Measurements from ENCODE around the gene RAET1L.
A peak's percentile ranks its signal among the peaks of the same experiment; 100 is the strongest.
"Not testable (repeated sequence)": the region's sequence is repeated elsewhere in the genome, so short reads cannot be mapped to it uniquely, and the experiment has no call there.

The RAET1L gene

DNA sequence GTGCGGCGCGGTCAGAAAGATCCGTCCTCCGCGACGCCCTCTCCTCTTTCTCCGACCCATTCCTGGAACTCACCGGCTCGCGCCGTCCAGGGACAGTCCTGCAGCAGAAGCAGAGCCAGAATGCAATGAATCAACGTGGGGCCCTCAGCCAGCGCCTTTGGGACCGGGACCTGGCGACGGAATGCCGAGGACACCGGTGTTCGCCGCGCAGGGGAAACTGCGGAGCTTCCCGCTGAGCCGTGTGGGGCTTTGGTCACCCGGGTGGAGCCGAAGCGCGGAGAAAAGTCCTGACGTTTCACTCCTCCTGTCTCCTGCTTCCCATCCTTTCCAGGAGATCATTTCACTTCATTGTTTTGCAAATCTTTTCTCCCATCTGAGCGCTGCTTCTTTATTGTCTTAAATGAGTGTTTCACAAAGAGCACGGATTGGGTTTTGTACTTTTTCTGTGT, 35.1 kb downstream of the RAET1L start:
- peak in 1 of 2 experiments; percentile 30 for DNase-seq

DNA sequence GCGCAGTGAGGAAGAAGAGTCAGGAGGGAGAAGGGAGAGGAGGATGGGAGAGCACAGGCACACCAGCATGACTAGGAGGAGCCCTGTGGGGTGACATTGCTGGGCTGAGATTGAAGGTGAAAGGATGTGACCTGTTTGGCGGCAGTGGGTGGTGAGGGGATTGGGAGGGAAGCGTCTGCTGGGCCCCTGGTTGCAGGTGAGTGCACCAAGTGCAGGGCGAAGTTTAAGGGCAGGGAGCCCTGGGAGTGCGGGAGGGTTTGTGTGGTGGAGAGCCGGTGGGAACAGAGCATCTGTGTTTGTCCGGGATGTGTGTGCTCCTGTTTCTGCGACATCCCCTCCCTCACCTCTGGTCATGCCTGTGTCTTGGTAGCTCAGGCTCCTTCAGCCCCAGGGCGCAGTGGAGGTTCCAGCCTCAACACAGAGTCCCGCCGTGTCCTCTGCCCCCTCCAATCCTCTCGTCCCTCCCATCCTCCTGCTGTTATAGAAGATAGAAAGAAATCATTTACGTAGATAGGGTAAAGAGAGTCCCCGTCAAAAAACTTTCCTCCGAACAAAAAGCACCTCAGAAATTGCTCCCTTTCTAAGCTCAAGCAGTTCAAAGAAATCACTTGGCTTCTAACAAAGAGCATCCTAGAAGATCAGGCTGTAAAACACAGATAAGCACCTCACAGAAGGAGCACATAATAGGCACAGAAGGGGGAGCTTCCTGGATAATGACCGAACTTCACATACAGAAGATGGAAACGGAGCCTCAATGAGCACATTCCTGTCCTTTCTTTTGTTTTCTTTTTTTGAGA, 36.6 kb downstream of the RAET1L start:
- DNase-seq: peak in 1 of 2 experiments; percentile 16

DNA sequence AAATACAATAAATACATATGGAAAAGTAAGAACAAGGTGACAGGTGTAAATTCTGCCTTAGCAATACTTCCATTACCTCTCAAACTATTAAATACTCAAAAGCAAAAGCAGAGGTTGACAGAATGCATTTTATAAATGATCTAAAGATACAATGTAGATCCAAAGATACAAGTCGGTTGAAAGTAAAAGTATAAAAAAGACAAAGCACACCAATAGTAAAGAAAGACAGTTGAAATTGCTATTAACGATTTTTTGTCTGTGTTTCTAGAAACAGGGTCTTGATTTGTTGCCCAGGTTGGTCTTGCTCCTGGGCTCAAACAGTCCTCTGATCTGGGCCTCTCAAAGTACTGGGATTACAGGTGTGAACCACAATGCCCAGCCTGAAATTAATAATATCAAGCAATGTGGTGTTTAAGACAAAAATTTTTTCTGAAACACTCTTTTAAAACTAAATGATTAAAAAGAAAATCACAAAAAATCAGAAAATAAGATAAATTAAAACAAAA, 37.7 kb downstream of the RAET1L start:
- DNase-seq: no peak

DNA sequence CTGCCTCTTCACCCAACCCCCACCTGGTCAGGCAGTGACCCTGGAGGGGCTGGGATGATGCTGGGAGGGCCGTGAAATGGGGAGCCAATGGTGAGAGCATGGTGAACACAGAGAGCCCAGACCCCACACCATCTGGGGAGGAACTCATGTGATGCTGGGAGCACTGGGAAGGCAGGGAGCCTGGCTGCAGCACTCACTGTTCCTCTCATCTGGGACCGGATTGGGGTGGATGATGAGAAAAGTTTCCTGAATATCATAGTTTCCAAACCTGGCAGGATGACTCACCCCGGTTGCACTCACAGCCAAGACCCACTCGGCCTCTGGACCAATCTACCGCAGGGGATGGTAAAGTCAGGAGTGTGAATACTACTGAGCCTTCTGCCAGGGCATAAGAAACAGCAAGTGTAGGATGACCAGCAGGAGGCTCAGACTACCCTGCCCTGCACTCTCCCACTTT, 39.8 kb downstream of the RAET1L start:
- DNase-seq: peak in 1 of 2 experiments; percentile 15

DNA sequence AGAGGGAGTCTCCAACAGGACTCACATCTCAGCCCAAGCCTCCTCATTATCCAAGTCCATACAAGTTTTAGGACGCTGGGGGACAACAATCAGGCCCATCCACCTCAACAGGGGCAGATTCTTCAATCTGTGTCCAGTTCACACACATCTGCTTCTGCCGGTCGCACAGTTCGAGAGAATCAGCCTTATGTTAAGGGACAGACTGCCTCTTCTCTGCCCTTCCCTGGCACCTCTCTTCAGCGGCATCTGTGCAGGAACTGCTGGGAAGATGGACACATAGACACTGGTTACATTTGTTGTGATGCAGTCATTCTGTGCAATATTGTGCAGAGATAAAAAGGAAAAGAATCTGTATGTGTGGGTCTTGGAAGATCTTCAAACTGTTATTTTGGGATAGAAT, 40.6 kb downstream of the RAET1L start:
- DNase-seq: no peak

DNA sequence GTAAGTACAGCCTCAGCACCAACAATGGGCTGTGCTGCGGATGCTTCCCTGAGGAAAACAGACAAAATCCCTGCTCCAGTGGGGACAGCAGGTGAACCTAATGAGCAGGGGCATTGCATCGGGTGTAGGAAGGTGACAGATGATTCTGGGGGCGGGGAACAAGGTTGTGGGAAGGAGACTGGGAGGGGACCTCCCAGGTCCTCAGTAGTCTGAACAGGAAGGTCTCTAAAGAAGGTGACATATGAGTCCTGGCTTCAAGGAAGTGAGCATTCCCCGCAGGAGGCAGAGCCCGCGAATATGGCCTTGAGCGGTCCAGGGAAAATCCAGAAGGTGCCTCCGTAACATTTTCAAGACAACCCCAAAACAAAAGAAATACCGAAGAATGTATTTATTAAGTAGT, 42.2 kb downstream of the RAET1L start:
- no peak for DNase-seq

DNA sequence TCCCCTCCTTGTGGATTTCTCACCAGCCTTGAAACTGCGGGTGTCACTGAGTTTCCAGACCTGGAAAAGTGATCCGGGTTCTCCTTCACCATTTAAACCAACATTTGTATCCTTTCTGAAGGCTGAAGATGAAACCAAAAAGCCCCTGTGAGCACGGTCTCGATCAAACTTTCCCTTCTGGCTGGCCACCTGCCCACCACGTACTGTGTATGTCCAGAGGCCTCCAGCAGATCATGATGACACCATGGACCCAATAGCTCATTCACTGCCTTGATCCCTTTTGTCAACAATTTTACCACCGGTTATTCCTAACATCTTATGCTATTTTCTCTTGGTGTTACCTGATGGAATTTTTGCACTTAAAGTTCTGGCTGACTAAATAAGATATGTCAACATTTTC, 46.0 kb downstream of the RAET1L start:
- DNase-seq: no peak

DNA sequence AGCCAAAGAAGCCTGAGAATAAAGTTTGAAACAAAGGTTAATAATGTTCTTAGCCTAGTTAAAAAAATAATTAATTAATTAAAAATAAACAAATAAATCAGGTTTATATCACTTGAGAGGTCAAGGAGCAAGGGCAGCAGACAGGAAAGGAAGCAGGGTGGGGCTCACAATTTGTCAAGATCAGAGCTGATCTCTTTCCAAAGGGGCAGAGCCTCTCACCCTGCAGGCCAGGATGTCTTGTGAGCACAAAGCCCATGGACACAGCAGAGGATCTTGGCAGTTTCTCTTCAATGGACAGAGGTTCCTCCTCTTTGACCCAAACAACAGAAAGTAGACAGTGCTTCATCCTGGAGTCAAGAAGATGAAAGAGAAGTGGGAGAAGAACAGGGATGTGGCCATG, 46.7 kb downstream of the RAET1L start:
- no peak for DNase-seq

DNA sequence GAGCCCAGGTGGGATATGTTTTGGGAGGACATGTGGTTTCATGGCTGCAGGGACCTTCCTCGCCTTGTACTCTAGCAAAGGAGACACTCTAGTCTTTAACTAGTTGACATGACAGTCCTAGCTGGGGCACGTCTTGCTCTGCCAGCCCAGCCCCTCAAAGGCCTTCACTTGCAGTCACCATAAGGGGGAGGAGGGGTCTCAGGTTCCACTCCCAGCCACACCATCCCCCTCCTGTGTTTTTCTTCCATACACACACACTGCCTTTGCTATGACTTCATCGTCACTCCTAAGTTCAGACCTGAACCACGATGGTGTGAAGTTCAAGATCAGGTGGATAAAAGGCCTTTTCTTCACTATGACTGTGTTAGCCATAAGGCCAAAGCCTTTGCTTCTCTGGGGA, 48.1 kb downstream of the RAET1L start:
- DNase-seq: no peak

DNA sequence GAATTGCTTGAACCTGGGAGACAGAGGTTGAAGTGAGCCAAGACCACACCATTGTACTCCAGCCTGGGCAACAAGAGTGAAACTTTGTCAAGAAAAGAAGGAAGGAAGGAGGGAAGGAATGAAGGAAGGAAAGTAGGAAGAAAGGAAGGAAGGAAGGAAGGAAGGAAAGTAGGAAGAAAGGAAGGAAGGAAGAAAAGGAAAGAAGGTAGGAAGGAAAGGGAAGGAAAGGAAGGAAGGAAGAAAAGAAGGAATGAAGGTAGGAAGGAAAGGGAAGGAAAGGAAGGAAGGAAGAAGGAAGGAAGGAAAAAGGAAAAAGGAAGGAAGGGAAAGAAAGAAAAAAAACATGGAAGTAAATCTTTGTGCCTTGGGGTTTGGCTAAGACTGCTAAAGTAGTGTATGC, 49.9 kb downstream of the RAET1L start:
- DNase-seq: no peak

DNA sequence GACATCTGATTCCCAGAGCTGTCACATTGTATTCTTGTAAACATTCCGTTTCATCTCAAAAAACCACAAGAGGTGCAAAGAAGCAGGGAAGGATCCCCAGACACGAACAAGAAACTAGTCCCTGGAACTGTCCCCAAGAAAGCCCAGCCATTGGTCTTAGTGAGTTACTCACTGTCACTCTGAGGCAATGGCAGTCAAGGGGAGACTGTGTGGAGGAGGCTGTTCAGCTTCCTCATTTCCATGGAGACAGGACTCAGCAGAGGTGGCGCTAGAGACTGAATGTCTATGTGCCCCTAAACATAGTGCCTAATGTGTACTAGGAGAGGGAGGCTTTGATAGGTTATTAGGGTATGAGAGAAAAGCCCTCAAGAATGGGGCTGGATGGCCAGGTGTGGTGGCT, 50.5 kb downstream of the RAET1L start:
- no peak for DNase-seq

DNA sequence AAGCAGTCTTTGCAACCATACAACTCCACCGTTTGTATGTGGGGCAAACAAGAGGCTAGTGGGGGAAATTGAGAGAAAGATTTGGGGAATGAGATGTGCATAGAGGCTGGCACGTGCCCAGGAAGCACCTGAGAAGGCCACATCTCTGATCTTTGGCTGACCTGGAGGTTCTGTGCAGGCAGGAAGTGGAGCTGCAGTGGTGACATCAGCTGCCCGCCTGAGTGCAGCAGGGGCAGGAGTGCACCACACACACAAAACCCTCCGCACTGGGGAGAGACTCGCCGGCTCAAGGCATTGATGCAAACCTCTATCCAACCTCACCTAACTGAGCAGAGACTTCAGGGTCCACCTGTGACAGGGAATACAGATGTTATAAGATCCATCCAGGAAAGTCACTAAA, 50.9 kb downstream of the RAET1L start:
- not testable (repeated sequence) for DNase-seq

DNA sequence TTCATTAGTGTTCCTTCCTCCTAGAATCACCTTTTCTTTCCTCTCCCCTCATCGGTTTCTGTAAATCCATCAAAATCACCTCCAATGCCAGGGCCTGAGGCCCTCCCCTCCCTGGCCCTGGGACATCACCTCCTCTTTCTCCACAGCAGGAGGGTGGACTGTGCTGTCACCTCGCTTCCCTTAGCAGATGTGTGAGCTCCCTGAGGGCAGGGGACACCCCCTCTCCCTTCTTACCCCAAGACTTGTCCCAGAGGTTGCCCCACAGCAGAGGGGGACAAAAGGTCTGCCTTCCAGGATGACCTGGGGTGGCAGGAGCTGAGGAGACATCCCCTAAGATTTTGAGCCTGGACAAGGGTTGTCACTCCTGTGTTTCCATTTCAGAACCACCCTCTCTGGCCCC, 55.7 kb downstream of the RAET1L start:
- peak in 1 of 2 experiments; percentile 8 for DNase-seq

DNA sequence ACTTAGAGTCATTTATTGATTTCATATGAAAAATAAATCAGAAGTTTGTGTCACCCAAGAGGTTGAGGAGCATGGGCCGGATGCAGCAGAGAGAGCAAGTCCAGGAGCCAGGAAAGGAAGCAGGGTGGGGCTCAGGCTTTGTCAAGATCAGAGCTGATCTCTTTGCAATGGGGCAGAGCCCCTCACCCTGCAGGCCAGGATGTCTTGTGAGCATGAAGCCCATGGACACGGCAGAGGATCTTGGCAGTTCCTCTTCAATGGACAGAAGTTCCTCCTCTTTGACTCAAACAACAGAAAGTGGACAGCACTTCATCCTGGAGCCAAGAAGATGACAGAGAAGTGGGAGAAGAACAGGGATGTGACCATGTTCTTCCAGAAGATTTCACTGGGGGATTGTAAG, 56.4 kb downstream of the RAET1L start:
- peak in 1 of 2 experiments; percentile 17 for DNase-seq
